Stimulated activated CD4-positive, alpha-beta T cell treated with anti-CD3 and anti-CD28 coated beads, Interleukin-4, amount 100 ng/mL, for 4 hours (primary cell): Measurements from ENCODE around the gene DENND4B.
"Not testable (repeated sequence)": the region's sequence is repeated elsewhere in the genome, so short reads cannot be mapped to it uniquely, and the experiment has no call there.

Source experiments
- DNase-seq, 2 experiments: peaks; one replicate each; pipeline ENCODE4 v3.0.0-alpha.2; 2020

The DENND4B gene

DNA sequence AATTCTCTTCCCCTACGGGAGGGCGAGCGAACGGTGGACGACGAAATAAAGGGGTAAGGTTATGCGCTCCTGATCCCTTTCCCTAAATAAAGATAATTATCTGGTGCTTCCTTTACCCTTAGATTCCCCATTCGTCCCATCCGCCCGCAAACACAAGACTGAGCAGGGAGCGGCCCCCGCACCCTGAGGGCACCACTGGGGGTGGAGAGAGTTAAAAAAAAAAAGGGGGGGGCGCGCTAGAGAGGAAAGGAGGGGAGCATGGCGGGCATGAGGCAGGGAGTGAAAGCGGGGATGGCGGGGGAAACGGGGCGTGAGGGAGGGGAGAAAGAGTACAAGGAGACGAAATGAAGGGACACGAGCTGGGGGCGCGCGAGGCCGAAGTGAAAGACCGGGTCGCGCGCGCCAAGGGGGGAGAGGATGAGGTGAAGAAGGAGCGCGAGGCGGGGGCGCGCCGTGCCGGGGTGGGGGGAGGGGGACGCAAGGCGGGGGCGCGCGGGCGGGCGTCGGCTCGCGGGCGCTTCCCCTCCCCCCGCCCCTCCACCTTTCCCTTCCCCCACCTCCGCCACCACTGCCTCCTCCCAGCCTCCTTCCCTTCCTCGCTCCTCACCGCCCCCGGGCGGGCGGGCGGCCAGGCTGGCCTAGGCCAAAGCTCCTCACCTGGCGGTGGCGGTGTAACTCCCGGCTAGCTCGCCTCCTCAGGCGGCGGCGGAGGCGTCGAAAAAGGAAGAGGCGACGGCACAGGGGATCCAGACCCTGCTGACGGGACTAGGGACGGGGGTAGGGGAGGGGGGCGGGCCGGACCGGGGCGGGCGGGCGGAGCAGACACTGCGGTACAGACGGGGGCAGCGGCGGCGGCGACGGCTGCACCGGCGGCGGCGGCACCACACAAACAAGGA is 24.2 kb downstream of the DENND4B start:
- peak in 1 of 2 experiments; percentile 67 for DNase-seq

DNA sequence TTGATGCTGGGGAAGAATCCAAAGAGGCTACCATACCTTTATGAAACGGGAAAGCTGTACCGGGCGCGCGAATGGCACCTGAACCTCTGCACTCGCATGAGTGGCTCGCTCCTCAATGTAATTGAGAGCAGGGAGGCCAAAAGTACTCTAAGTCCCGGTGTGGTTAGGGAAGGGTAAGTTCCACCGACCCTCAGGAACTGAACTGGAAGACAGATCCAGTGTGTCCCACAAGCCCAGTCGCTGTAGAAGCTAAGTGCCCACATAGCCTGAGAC is 24.8 kb downstream of the DENND4B start:
- DNase-seq, result peak in 1 of 2 experiments; percentile 16

DNA sequence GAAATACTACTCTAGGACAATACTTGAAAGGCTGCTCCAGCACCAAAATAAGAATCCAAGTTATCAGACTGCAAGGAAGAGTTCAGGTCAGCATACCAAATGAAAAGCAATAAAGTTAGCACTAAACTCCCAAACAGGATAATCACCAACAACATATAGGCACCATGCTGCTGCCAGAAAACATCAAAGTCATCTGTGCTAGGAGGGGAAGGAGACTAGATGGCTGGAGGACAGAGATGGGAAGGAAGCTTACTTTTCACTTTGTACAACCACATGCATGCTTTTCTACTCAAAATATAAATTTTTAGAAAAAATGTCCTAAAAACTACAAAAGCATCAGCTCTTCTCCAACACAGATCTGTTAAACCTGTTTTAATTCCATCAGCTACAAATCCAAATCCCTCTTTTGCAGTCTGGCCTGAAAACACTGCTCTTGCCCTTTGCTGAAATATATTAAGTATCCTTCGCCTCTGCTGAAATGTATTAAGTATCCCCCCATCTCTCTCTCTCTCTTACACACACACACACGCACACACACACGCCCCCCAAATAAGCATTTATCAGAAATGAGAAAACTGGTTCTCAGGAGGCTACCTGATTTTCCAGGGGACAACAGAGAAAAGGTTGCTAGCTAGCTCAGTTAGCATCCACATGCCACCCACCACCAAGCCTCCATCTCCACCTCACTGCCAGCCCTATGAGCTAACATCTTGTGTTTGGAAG is 25.3 kb downstream of the DENND4B start:
- no peak for DNase-seq

DNA sequence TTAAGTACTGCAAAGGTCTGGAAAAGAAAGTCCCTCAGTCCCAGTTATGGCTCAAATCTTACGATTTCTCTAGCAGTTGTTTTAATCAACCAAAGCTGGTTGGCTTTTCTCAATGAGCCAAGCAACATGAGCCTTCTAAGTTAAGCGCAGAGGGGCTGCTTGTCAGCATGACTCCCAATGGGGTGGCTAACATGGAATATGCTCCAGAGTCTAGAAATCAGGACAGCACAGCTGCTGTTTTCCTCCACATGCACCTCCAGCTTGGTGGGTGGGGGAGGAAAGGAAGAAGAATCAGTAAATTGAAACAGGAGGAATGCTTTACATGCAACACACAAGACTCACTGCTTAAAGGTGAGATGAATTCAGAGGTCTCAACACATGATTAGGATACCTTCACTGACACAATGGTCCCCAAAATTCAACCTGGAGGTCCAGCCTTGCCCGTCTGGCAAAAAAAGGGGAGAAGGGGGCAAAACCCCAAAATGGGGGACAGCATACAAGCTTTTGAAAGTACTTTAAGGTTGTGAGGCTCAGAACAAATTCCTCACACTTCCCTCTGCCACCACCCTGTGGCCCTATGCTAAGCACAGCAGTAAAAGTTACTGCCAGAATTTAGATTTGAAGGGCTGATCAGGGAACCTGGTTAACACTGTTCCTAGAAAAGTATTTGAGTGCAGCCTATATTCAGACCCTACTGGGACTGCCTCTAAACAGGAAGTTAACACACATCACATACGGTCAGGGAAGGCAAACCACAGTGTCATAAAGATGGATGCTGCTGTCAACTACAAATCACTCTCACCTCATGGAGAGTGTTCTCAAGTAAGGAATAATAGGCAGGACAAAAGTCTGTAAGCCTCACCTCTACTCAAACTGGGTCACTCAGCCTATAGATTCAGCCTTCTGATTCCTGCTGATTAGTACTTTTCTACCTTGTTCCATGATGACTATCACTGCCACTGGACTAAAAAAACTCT is 26.4 kb downstream of the DENND4B start:
- DNase-seq, result no peak

DNA sequence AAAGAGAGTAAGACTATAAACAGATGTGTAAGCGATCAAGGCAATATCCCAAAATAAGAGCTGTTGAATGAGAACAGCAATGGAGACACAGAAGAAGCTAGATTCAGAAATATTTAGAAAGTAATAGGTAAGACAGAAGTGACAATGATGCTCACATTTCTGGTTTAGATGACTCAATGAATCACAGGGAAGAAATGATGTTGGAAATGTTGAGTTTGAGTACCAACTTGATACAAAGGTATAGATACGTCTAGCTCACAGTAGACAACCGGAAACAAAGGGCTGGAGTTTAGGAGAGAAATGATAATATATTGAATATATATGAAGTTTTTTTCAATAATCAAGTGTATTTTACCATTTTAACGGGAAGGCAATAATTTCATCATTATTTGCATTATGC is 30.2 kb downstream of the DENND4B start:
- DNase-seq, result no peak

DNA sequence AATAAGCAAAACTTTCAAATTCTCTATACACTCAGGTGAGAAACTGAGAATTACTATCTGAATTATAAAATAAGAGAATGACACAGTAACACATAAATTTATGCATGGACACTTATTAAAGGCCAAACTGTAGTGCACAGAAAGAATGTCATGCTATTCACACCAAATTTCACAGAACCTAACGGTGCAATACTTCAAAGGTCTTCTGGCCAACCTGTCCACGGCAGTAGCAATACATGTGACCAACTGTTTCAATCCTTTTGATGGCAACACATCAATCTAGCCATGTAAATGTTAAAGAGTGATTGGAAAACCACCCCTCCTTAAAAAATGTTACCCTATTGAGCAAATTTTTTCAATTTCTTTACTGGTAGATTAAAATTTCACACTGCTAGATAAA is 34.2 kb downstream of the DENND4B start:
- no peak for DNase-seq

DNA sequence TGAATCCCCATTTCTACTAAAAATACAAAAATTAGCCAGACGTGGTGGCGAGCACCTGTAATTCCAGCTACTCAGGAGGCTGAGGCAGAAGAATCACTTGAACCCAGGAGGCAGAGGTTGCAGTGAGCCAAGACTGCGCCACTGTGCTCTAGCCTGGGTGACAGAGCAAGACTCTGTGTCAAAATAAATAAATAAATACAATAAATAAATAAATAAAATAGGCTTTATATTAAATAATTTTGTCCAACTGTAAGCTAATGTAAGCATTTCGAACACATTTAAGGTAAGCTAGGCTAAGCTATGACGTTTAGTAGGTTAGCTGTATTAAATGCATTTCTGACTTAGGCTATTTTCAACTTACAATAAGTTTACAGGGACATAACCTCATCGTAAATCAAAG is 36.0 kb downstream of the DENND4B start:
- not testable (repeated sequence) for DNase-seq

DNA sequence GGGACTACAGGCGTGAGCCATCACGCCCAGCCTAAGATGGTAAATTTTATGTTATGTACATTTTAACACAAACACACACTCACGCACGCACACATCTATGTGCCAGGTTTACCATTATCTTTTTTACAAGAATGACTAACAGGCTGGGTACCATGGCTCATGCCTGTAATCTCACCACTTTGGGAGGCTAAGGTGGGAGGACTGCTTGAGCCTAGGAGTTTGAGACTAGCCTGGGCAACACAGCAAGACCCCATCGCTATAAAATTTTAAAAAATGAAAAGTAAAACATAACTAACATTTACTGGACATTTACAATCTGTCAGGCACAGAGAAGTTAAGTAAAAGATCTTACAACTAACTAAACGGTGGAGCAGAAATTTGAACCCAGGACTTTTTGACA is 38.4 kb downstream of the DENND4B start:
- DNase-seq, result no peak

DNA sequence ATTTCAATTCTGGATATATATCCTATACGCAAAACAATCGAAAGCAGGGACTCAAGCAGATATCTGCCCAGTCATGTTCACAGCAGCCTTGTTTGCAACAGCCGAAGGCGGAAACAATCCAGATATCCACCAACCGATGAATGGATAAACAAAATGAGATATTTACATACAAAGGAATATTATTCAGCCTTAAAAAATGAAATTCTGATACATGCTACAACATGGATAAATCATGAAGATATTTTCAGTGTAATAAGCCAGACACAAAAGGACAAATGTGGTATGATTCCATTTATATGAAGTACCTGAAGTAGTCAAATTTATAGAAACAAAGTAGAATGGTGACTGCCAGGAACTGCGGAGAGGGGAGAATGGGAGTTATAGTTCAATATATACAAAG is 39.4 kb downstream of the DENND4B start:
- no peak for DNase-seq

DNA sequence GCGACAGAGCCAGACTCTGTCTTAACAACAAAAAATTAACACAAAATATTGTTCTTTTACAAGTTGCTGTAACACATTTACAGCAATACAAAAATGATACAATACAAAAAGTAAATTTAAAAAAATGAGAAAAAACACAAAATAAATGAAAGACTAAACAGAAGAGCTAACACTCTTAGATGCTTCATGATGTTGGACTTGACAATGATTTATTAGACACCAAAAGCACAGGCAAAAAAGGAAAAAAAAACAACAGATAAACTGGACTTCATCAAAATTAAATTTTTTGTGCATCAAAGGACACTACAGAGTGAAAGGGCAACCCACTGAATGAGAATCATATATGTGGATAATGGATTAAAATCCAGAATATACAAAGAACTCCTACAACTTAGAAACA is 40.1 kb downstream of the DENND4B start:
- no peak for DNase-seq

DNA sequence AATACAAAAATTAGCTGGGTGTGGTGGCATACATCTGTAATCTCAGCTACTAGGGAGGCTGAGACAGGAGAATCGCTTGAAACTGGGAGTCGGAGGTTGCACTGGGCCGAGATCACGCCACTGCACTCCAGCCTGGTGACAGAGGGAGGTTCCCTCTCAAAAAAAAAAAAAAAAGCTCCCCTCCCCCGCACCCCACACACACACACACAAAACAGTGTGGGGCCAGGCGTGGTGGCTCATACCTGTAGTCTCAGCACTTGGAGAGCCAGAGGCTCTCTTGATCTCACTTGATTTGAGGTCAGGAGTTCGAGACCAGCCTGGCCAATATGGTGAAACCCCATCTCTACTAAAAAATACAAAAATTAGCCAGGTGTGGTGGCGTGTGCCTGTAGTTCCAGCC is 40.6 kb downstream of the DENND4B start:
- DNase-seq, result not testable (repeated sequence)

DNA sequence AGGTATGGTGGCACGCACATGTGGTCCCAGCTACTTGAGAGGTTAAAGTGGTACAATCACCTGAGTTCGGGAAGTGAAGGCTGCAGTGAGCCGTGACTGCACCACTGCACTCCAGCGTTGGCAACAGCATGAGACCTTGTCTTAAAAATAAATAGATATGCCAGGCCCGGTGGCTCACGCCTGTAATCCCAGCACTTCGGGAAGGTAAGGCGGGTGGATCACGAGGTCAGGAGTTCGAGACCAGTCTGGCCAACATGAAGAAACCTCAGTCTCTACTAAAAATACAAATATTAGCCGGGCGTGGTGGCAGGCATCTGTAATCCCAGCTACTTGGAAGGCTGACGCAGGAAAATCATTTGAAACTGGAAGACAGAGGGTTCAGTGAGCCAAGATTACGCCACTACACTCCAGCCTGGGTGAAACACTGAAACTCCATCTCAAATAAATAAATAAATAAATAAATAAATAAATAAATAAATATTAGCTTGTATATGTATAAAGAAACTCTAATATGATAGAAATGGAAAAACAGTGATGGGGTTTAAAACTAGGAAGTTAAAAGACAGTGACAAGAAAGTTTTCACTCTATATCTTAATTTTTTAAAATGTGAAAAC is 42.6 kb downstream of the DENND4B start:
- DNase-seq, result no peak

DNA sequence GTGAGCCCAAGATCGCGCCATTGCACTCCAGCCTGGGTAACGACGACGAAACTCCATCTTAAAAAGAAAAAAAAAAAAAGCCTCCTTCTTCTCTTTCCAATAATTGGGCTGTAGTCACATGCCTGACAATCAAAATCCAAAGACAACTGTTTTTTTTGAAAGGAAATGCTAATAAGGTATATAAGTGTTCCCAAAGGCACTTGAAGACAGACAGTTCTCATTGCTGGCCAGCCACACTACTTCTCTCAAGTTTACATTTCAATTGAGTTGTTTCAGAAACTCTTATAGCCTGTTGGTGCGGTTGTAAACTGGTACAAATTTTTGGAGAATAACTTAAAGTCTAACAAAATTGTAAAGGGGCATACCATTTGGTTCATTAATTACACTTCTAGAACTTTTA is 47.0 kb downstream of the DENND4B start:
- DNase-seq, result no peak

DNA sequence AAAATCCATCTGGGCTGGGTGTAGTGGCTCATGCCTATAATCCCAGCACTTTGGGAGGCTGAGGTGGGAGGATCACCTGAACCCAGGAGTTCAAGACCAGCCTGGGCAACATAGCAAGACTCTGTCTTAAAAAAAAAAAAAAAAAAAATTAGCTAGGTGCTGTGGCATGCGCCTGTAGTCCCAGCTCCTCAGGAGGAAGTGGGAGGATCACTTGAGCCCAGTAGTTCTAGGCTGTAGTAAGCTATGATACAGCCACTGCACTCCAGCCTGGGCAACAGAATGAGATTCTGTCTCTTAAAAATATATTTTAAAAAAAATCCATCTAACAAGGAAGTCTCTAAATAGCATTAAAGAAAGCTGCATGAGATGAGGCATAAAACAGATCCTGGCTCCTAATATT is 50.7 kb downstream of the DENND4B start:
- DNase-seq, result not testable (repeated sequence)

DNA sequence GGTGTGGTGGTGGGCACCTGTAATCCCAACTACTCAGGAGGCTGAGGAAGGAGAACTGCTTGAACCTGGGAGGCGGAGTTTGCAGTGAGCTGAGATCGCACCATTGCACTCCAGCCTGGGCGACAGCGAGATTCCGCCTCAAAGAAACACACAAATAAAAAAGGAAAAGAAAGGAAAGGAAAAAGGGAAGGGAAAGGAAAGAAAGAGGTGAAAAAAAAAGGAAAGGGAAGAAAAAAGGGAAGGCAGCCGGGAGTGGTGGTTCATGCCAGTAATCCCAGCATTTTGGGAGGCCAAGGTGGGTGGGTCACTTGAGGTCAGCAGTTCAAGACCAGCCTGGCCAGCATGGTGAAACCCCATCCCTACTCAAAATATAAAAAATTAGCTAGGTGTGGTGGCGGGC is 55.5 kb downstream of the DENND4B start:
- DNase-seq, result not testable (repeated sequence)

DNA sequence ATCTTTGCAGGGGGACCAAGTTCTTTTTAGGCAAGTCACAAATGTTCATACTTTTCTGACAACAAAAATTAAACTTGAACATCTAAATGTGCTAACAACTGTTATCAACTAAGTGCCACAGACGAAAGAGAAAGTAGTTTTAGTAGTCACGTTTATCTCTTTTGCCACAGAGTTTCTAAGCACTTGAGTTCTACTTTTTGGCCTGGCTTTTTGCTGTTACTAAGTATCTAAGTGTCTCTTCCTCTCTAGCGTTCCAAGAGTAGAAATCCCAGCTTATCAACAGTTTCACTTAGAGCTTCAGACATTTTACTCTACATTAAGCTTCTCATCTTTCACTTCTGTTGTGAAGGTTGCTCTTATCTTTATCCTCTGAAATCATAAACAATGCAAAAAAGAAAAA is 58.0 kb downstream of the DENND4B start:
- no peak for DNase-seq

DNA sequence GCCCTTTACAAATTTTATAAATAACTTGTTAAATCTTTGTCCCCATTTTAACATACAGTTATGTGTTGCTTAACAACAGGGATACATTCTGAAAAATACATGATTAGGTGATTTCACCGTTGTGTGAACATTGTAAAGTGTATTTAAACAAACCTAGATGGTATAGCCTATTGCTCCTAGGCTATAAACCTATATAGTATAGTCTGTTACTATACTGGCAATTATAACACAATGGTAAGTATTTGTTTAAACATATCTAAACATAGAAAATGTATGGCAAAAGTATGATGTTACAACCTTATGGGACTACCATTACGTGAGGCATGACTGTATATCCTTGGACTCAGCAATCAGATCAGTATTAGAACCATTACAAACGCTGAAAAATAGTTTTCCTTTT is 60.4 kb downstream of the DENND4B start:
- DNase-seq, result no peak

DNA sequence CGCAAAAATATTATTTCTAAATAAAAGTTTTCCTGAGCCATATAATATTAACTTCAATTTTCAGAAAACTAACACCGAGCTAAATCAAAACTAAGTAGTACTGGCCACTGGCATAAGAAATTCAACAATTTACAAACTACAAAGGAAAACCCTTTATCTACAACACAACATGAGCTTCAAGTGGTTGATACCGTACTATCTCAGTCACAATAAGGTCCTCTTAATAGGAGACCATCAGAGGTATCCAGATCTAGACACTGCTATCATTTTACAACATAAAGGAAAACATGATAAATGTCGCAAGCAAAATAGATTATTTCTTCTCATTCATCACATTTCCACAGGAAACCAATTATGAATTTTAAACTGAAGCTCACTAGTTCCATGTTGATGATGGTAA is 63.3 kb downstream of the DENND4B start:
- no peak for DNase-seq

DNA sequence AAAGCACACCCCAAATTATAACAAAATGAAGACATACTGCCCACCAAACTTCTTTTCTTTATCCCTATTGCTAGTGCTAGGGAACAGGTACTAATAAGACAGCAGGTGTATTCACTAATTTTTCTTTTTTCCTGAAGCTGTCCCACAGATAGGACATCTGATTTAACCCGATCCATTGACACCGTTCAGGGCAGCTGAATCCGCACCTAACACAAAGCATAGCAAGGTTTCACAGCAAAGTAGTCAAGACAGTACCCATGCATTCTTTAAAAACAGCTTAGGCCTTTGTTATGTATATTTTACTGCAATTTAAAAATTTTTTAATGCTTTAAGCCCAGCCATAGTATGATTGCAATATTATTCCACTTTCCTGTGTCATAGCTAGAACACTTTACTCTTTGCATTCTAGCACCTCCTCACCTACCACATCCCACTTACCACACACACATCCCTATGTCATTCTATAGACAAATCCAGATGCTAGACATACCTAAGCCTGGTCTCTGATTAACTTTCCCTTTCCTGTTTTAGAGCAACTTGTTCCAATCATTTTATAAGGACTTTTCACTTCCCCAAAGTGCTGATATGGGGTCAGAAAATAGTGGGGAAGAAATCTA is 64.1 kb downstream of the DENND4B start:
- no peak for DNase-seq

DNA sequence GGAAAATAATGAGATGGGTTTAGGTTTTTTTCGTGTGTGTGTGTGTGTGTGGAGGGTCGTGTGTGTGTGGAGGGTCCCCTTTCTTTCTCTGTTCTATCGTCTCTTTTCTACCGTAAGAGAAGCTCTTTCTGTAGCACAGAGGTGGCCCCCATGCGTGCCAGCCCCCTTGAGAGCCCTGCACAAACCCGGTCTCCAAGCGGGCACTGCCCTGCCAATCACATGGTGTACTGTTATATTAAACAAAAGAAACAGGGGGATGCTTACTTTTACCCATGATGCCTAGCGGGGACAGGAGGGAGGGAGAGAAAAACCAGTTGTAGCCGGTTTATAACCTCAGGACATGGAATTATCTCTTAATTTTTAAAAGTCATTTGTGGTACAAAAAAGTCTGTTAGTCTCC is 64.8 kb downstream of the DENND4B start:
- no peak for DNase-seq

DNA sequence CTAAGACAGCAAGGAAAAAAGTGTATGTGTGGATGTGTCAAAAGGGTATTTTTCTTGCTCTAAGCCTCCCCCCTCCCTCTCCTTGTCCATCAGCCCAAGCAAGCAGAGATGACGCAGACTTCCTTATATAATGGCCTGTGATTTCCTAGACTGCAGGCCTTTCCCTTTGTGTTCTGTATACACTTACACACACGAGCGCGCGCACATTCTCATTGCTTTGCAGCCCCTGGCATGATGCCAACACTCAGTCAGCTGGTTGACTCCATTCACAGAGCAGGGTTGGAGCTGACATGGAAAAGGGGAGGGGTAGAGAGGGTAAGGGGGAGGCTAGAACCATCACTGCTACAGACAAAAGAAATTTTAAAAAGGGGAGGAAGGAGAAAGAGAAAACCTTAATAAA is 65.6 kb downstream of the DENND4B start:
- DNase-seq, result peak; percentile 2 to 18

DNA sequence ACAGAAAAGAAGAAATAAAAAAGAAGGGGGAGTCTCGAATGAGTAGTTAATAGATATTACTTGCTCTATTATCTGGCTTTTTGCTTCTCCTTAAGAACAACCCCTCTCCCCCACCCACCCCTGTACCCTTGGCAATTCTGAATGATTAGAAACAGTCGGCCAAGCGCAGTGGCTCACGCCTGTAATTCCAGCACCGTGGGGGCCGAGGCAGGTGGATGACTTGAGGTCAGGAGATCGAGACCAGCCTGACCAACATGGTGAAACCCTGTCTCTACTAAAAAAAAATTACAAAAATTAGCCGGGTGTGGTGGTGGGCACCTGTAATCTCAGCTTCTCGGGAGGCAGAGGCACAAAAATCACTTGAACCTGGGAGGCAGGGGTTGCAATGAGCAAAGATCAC is 66.5 kb downstream of the DENND4B start:
- no peak for DNase-seq
